ENCODE measurements around the gene LAMB4. TPM values are rescaled to one million over a fixed set of nuclear protein-coding genes. Genes with fewer than 3 reads are reported as not detected.

Gene LAMB4
- total and polyA plus RNA-seq, 2 of the 8 experiments (the other 6 are each of a cell fraction or from before 2014, with no cell fraction given) = not detected

DNA sequence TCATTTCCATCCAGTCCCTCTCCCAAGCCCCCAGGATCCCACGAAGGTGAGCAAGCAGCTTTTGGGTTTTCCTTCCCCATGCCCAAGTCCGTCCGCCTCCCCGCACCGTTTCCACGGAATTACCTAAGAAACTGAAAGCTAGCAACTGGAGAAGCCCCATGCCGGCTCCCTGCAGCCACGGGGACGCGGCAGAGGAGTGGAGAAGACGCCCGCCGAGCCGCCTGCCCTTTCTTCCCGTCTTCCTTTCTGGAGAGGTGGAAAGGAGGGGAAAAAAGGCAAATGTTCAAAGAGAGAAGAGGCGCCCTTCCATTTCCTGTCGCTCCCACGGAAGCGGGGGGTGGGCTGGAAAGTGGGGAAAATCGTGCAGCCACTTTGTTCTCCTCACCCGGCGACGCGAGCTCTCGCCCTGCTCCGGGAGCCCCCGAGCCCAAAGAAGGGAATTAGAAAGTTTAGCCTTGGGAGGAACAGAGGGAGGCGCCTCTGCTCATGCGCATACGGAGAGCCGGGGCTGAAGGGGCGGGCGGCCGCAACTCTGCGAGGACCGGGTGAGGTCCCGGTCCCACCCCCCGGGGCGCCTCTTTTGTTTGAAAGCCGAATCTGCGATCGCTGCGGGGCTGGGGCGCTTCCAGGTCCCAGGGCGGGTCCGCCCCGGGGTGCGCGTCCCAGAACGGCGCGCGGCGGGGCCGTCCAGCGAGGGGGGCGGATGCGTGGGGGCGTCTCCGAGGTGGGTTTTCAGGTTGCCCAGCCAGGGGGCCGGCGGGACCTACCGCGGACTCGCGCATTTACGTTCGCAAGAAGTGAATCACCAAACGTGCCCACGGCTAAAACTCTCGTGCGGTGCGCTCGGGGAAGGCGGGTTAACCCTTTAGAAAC is 127.2 kb downstream of the LAMB4 start, which contains the start of gene LAMB1 (continued):
- TF ChIP-seq CREB1 (IDR thresholded peaks at IDR 0.05) (no peak), CTBP2 (IDR thresholded peaks at IDR 0.05; ENCODE audit: borderline replicate concordance, insufficient read depth, insufficient read length, low read length) (no peak), BACH1 (IDR thresholded peaks at IDR 0.05; ENCODE audit: low read length) (no peak), HDAC2 (IDR thresholded peaks at IDR 0.05; ENCODE audit: borderline replicate concordance in 1 of 2, low read depth in 2 of 2, low read length in 2 of 2) (peak in 1 of 2 experiments; percentile 1; a peak in 1 of 4 replicates), SIN3A (conservative IDR thresholded peaks at IDR 0.05 in 1 of 2, IDR thresholded peaks at IDR 0.05 in 1 of 2; ENCODE audit: low read depth in 1 of 2, low read length in 2 of 2) (peak in 1 of 2 experiments; percentile 20; a peak in 1 of 4 replicates), ASH2L (IDR thresholded peaks at IDR 0.05; ENCODE audit: low read length) (peak; percentile 23), RAD21 (IDR thresholded peaks at IDR 0.05 in 1 of 2, conservative IDR thresholded peaks at IDR 0.05 in 1 of 2; ENCODE audit: low read depth in 2 of 2, low read length in 2 of 2) (no peak), JUND (IDR thresholded peaks at IDR 0.05; ENCODE audit: low read length) (no peak), GTF2F1 (IDR thresholded peaks at IDR 0.05; ENCODE audit: borderline replicate concordance, low read depth, low read length) (no peak), YY1 (IDR thresholded peaks at IDR 0.05; ENCODE audit: low read depth, low read length) (no peak), NRF1 (IDR thresholded peaks at IDR 0.05; ENCODE audit: low read depth, low read length) (peak; percentile 41), TAF1 (IDR thresholded peaks at IDR 0.05; ENCODE audit: low read depth, low read length) (peak; percentile 38; the same call in 1 of the 2 replicates), EGR1 (IDR thresholded peaks at IDR 0.05; ENCODE audit: borderline replicate concordance, low read depth, low read length) (no peak), SUZ12 (IDR thresholded peaks at IDR 0.05; ENCODE audit: low read length) (no peak; the same call in 1 of the 2 replicates), SP2 (IDR thresholded peaks at IDR 0.05; ENCODE audit: low read length) (no peak), CBX5 (IDR thresholded peaks at IDR 0.05; ENCODE audit: low read depth, low read length) (no peak)
- TF ChIP-seq, protein P1, sequence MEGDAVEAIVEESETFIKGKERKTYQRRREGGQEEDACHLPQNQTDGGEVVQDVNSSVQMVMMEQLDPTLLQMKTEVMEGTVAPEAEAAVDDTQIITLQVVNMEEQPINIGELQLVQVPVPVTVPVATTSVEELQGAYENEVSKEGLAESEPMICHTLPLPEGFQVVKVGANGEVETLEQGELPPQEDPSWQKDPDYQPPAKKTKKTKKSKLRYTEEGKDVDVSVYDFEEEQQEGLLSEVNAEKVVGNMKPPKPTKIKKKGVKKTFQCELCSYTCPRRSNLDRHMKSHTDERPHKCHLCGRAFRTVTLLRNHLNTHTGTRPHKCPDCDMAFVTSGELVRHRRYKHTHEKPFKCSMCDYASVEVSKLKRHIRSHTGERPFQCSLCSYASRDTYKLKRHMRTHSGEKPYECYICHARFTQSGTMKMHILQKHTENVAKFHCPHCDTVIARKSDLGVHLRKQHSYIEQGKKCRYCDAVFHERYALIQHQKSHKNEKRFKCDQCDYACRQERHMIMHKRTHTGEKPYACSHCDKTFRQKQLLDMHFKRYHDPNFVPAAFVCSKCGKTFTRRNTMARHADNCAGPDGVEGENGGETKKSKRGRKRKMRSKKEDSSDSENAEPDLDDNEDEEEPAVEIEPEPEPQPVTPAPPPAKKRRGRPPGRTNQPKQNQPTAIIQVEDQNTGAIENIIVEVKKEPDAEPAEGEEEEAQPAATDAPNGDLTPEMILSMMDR (IDR thresholded peaks at IDR 0.05; ENCODE audit: control extremely low read depth in 1 of 3, insufficient read depth in 1 of 3, low read depth in 1 of 3, low read length in 3 of 3) = no peak
- TF ChIP-seq, protein P2, sequence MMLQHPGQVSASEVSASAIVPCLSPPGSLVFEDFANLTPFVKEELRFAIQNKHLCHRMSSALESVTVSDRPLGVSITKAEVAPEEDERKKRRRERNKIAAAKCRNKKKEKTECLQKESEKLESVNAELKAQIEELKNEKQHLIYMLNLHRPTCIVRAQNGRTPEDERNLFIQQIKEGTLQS (IDR thresholded peaks at IDR 0.05; ENCODE audit: insufficient read depth, low read depth, low read length) = no peak
- TF ChIP-seq, protein P3, sequence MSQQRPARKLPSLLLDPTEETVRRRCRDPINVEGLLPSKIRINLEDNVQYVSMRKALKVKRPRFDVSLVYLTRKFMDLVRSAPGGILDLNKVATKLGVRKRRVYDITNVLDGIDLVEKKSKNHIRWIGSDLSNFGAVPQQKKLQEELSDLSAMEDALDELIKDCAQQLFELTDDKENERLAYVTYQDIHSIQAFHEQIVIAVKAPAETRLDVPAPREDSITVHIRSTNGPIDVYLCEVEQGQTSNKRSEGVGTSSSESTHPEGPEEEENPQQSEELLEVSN (IDR thresholded peaks at IDR 0.05) = no peak; the same call in 1 of the 2 replicates

Data from H1 (cell line).